ENCODE data around the gene MYOM1. TPM values are rescaled to one million over a fixed set of nuclear protein-coding genes. Genes with fewer than 3 reads are reported as not detected.

MYOM1 gene
- total RNA-seq, 2 experiments from 2014 or later, result 0.74 to 1.5 TPM

- Histone ChIP-seq H3K9me3 (ENCODE audit: control insufficient read depth in 1 of 2, insufficient read depth in 1 of 2, low read length in 2 of 2) (no peaks in the 10 kb centered on the region), H3K27me3 (ENCODE audit: control insufficient read depth in 1 of 2, insufficient read depth in 2 of 2, low read length in 2 of 2) (no peaks in the 10 kb centered on the region), H3K27ac (ENCODE audit: low read depth in 1 of 2, low read length in 2 of 2) (no peak overlapping the region), H3K36me3 (ENCODE audit: insufficient read depth, low read length) (no peaks in the 10 kb centered on the region), H3K4me1 (ENCODE audit: insufficient read depth, low read length) (peaks cover 7% of the 10 kb centered on the region), H3K4me3 (ENCODE audit: low read length) (no peak overlapping the region)
- Mint-ChIP-seq H3K36me3 (ENCODE audit: low read depth) (no peaks in the 10 kb centered on the region), H3K27ac (no peak overlapping the region), H3K27me3 (no peaks in the 10 kb centered on the region), H3K9me3 (no peaks in the 10 kb centered on the region), H3K4me1 (ENCODE audit: low read depth) (peaks cover 10% of the 10 kb centered on the region), H3K4me3 (no peak overlapping the region)
- intact Hi-C loops (cut with DNase I, micrococcal nuclease), result no loop called here
- no peak for ATAC-seq (ENCODE audit: poor library complexity)
- POLR2A ChIA-PET, result interaction anchor here (1.0 kb wide), 1 partner anchor 23 kb away, joined by 3 read pairs; no protein-coding TSS in a partner anchor
- TF ChIP-seq CTCF (IDR thresholded peaks at IDR 0.05), result no peak
- CTCF ChIA-PET, result no interaction called here
- DNase-seq, result no peak
Observed at GRCh38 chr18:3085612-3086011, 134.2 kb downstream of the MYOM1 start.

DNA sequence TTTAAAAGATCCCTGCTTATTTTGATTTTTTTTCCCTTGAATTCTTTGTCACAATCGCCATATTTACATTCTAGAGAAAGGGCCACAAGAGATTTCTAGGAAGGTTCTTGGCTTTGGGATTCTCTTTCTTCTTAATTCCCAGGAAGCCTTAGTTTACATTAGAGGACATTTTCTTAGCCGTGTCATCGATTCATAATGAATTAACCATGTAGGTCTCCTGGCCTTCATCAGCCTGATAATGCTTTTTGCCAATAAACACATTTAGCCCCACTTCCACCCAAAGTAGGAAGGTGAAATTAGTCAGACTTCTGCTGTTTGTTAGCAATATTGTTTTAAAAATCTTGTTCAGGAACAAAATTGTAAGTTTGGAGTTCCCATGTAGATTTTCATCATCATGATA lies 135.6 kb downstream of the MYOM1 start:
- H3K27me3 Mint-ChIP-seq, result no peaks in the 10 kb centered on the region
- TF ChIP-seq CTCF (IDR thresholded peaks at IDR 0.05), result no peak
- intact Hi-C loops (cut with DNase I, micrococcal nuclease), result loop anchor here in 1 of 2 experiments (5.0 kb wide), 1 partner anchor 33 kb away; no protein-coding TSS in a partner anchor
- H3K27ac Mint-ChIP-seq, result no peak overlapping the region
- ATAC-seq (ENCODE audit: poor library complexity) (no peak), DNase-seq (no peak)
- no peak overlapping the region for H3K4me3 Mint-ChIP-seq
- Histone ChIP-seq H3K4me1 (ENCODE audit: insufficient read depth, low read length) (peaks cover 7% of the 10 kb centered on the region), H3K27me3 (ENCODE audit: control insufficient read depth in 1 of 2, insufficient read depth in 2 of 2, low read length in 2 of 2) (no peaks in the 10 kb centered on the region), H3K27ac (ENCODE audit: low read depth in 1 of 2, low read length in 2 of 2) (no peak overlapping the region), H3K36me3 (ENCODE audit: insufficient read depth, low read length) (no peaks in the 10 kb centered on the region), H3K4me3 (ENCODE audit: low read length) (no peak overlapping the region), H3K9me3 (ENCODE audit: control insufficient read depth in 1 of 2, insufficient read depth in 1 of 2, low read length in 2 of 2) (no peaks in the 10 kb centered on the region)
- no peaks in the 10 kb centered on the region for H3K9me3 Mint-ChIP-seq
- ChIA-PET POLR2A (no interaction called here), CTCF (no interaction called here)
- no peaks in the 10 kb centered on the region for H3K36me3 Mint-ChIP-seq (ENCODE audit: low read depth)
- peaks cover 10% of the 10 kb centered on the region for H3K4me1 Mint-ChIP-seq (ENCODE audit: low read depth)

DNA sequence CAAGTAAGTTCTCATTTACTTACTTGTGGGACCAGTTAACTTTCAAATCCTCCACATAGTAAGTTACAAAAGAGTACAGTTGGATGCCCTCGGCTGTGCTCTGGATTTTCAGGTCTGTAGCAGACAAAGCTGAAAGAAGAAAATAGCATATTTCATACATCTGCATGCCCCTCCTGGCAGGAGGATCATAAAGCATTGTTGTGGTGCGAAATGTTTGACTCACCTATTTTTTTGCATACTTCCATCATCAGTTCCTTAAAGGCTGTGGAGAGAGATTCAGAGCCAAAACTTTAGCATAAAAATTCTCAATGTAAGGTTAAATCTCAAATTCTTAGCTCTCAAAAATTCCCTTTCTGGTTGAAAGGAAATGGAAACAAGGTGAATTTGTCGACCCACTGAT lies 136.0 kb downstream of the MYOM1 start:
- H3K4me3 ChIP-seq (ENCODE audit: low read length), result no peak overlapping the region
- H3K27me3 ChIP-seq (ENCODE audit: control insufficient read depth in 1 of 2, insufficient read depth in 2 of 2, low read length in 2 of 2), result no peaks in the 10 kb centered on the region
- intact Hi-C loops (cut with DNase I, micrococcal nuclease), result loop anchor here in 1 of 2 experiments (5.0 kb wide), 1 partner anchor 34 kb away; no protein-coding TSS in a partner anchor
- Mint-ChIP-seq H3K27ac (no peak overlapping the region), H3K4me1 (ENCODE audit: low read depth) (peaks cover 10% of the 10 kb centered on the region), H3K9me3 (no peaks in the 10 kb centered on the region), H3K4me3 (no peak overlapping the region), H3K36me3 (ENCODE audit: low read depth) (no peaks in the 10 kb centered on the region), H3K27me3 (no peaks in the 10 kb centered on the region)
- no peak for TF ChIP-seq CTCF (IDR thresholded peaks at IDR 0.05)
- no peak overlapping the region for H3K27ac ChIP-seq (ENCODE audit: low read depth in 1 of 2, low read length in 2 of 2)
- ChIA-PET POLR2A (no interaction called here), CTCF (interaction anchor here (1.0 kb wide), 1 partner anchor 18 kb away, joined by 3 read pairs; no protein-coding TSS in a partner anchor)
- no peak for ATAC-seq (ENCODE audit: poor library complexity)
- H3K4me1 ChIP-seq (ENCODE audit: insufficient read depth, low read length), result peaks cover 7% of the 10 kb centered on the region
- H3K9me3 ChIP-seq (ENCODE audit: control insufficient read depth in 1 of 2, insufficient read depth in 1 of 2, low read length in 2 of 2), result no peaks in the 10 kb centered on the region
- no peak for DNase-seq
- no peaks in the 10 kb centered on the region for H3K36me3 ChIP-seq (ENCODE audit: insufficient read depth, low read length)

Data from CD4-positive, alpha-beta T cell (primary cell).